Kidney tubule cell (primary cell): ENCODE measurements around the gene GNA12.
A peak's percentile ranks its signal among the peaks of the same experiment; 100 is the strongest.
"Not testable (repeated sequence)": the region's sequence is repeated elsewhere in the genome, so short reads cannot be mapped to it uniquely, and the experiment has no call there.

Source experiments
- DNase-seq: peaks from one replicate; pipeline ENCODE4 v3.0.0-alpha.2; 2018; ENCODE audit warnings: low spot score

Gene GNA12

GRCh38 chr7:2691011-2691707, 152.9 kb downstream of the GNA12 start:
- DNase-seq, result no peak

- peak; percentile 70 for DNase-seq
Measured at GRCh38 chr7:2689951-2690705, 154.0 kb downstream of the GNA12 start.

GRCh38 chr7:2689343-2689847, 154.7 kb downstream of the GNA12 start:
- DNase-seq, result no peak

GRCh38 chr7:2688409-2689342, 155.4 kb downstream of the GNA12 start:
- peak; percentile 53 for DNase-seq

GRCh38 chr7:2687881-2688318, 156.2 kb downstream of the GNA12 start, which contains the start of gene AMZ1:
Gene AMZ1, plus strand, starts transcription at chr7:2688202. Its CDS starts 12,250 bp downstream, at chr7:2700452.
- peak; percentile 32 for DNase-seq

- DNase-seq, result peak; percentile 90
Measured at GRCh38 chr7:2687338-2687869, 156.7 kb downstream of the GNA12 start.

- DNase-seq, result no peak
Measured at GRCh38 chr7:2686101-2686500, 158.0 kb downstream of the GNA12 start.

- DNase-seq, result no peak
Measured at GRCh38 chr7:2684501-2684900, 159.6 kb downstream of the GNA12 start.

- no peak for DNase-seq
Measured at GRCh38 chr7:2681929-2682799, 161.9 kb downstream of the GNA12 start.

- DNase-seq, result peak; percentile 71
Measured at GRCh38 chr7:2680792-2681490, 163.2 kb downstream of the GNA12 start.

GRCh38 chr7:2680256-2680655, 163.9 kb downstream of the GNA12 start:
- DNase-seq, result no peak

GRCh38 chr7:2679135-2680127, 164.7 kb downstream of the GNA12 start:
- DNase-seq, result not testable (repeated sequence)

GRCh38 chr7:2678454-2678853, 165.7 kb downstream of the GNA12 start:
- not testable (repeated sequence) for DNase-seq
